ENCODE data around the gene TBC1D14.

- TF ChIP-seq REST (IDR thresholded peaks at IDR 0.05; ENCODE audit: low read depth, low read length) (no peak), CTCF (IDR thresholded peaks at IDR 0.05) (no peak), EP300 (IDR thresholded peaks at IDR 0.05; ENCODE audit: borderline replicate concordance in 1 of 2, low read depth in 1 of 2, low read length in 1 of 2) (no peak), POLR2AphosphoS5 (IDR thresholded peaks at IDR 0.05; ENCODE audit: low read depth, low read length) (no peak), RCOR1 (IDR thresholded peaks at IDR 0.05; ENCODE audit: low read length) (no peak)
These were observed 6.5 kb downstream of the TBC1D14 start for GRCh38 chr4:6916069-6916586.
